Measurements from ENCODE around the gene F5.

F5 gene

GRCh38 chr1:169525391-169525790 lies 60.9 kb downstream of the F5 start:
- TF ChIP-seq, protein P1, sequence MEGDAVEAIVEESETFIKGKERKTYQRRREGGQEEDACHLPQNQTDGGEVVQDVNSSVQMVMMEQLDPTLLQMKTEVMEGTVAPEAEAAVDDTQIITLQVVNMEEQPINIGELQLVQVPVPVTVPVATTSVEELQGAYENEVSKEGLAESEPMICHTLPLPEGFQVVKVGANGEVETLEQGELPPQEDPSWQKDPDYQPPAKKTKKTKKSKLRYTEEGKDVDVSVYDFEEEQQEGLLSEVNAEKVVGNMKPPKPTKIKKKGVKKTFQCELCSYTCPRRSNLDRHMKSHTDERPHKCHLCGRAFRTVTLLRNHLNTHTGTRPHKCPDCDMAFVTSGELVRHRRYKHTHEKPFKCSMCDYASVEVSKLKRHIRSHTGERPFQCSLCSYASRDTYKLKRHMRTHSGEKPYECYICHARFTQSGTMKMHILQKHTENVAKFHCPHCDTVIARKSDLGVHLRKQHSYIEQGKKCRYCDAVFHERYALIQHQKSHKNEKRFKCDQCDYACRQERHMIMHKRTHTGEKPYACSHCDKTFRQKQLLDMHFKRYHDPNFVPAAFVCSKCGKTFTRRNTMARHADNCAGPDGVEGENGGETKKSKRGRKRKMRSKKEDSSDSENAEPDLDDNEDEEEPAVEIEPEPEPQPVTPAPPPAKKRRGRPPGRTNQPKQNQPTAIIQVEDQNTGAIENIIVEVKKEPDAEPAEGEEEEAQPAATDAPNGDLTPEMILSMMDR (IDR thresholded peaks at IDR 0.05; ENCODE audit: low read depth, low read length) = no peak
- DNase-seq (ENCODE audit: low read depth in 2 of 2) = no peak
- no peak overlapping the region for H3K4me3 ChIP-seq (replicated peaks in 1 of 2; ENCODE audit: low read depth in 2 of 2, low read length in 2 of 2)

DNA sequence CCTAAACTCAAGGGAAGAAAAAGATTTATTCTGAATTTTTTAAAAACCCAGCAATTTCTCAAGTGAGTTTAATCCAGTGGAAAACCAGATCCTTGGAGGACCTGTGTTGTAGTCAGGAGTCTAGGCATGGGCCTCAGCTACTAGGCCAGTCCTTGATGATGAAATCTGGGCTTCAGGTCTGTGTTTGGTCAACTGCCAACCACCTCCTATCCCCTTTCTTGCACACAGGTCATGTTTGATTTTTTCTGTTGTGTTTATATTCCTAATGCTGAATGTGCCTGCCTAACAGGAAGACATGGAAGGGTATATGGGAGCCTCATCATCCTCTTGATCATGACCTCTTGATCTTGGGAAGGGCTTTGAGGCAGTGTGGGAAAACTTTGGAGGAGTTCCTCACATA lies 62.4 kb downstream of the F5 start:
- no peak overlapping the region for H3K4me3 ChIP-seq (replicated peaks in 1 of 2; ENCODE audit: low read depth in 2 of 2, low read length in 2 of 2)
- TF ChIP-seq, protein P1 (IDR thresholded peaks at IDR 0.05; ENCODE audit: low read depth, low read length) = no peak
- no peak for DNase-seq (ENCODE audit: low read depth in 2 of 2)

DNA sequence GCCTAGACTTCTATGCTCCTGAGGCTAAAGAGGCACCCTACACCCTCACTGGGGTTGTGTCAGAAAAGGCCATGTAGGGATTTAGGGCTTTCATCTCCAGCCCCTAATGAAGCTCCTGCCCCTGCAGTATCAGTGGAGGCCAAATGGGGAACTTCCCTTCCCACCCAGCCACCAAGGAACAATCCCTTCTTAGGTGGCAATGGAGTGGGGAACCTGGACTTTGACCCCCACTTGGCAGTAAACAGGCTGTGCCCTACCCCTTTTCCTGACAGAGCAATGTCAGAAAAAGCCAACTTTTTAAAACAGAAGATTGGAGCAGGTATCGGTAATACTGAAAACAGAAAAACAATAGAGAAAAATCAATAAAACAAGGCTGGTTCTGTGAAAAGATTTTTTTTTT lies 65.1 kb downstream of the F5 start:
- H3K4me3 ChIP-seq (replicated peaks in 1 of 2; ENCODE audit: low read depth in 2 of 2, low read length in 2 of 2) = no peak overlapping the region
- no peak for DNase-seq (ENCODE audit: low read depth in 2 of 2)
- TF ChIP-seq, protein P1 (IDR thresholded peaks at IDR 0.05; ENCODE audit: low read depth, low read length) = no peak

DNA sequence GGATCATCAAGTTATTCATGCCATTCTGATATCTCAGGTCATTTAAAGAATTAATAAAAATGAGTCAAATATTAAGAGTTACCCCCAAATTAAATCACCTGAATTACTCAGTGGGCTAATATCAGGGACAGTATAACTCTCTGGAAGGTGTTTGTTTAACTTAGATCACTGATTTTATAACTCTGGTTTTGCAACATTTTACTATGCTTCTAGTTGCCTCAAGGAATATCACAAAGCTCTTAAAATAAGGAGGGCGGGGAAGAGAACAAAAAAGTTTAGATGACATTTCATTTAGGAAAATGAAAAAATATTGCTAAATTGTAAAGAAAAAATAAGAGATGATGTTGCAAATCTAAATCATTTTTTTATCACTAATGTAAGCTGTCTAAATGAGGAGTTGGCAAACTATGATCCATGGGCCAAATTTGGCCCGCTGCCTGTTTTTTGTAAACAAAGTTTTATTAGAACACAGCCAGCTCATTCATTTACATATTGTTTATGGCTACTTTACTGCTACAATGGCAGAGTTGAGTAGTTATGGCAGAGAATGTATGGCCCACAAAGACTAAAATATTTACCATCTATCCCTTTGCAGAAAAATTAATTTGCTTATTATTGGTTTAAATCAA lies 68.6 kb downstream of the F5 start:
- no peak overlapping the region for H3K4me3 ChIP-seq (replicated peaks in 1 of 2; ENCODE audit: low read depth in 2 of 2, low read length in 2 of 2)
- DNase-seq (ENCODE audit: low read depth in 2 of 2) = no peak
- TF ChIP-seq, protein P1 (IDR thresholded peaks at IDR 0.05; ENCODE audit: low read depth, low read length) = no peak

DNA sequence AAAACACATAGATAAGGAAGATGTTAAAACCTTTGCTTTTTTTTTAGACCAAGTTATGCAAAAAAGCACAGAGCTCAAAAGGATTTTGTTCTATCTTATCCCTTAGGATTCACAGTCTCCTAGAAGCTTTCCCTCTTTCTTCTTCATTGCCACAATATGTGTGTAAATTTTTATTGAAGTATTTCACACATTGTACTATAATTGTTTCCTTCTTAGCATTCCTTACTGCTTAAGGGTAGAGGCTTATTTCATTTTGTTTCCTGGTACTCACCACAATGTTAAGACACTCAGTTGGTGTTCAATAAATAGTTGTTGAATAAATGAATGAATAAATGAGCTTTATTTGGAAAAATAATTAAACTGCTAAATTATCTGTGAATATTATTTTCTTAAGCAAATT lies 70.6 kb downstream of the F5 start:
- no peak for DNase-seq (ENCODE audit: low read depth in 2 of 2)
- TF ChIP-seq, protein P1 (IDR thresholded peaks at IDR 0.05; ENCODE audit: low read depth, low read length) = no peak
- H3K4me3 ChIP-seq (replicated peaks in 1 of 2; ENCODE audit: low read depth in 2 of 2, low read length in 2 of 2) = no peak overlapping the region

DNA sequence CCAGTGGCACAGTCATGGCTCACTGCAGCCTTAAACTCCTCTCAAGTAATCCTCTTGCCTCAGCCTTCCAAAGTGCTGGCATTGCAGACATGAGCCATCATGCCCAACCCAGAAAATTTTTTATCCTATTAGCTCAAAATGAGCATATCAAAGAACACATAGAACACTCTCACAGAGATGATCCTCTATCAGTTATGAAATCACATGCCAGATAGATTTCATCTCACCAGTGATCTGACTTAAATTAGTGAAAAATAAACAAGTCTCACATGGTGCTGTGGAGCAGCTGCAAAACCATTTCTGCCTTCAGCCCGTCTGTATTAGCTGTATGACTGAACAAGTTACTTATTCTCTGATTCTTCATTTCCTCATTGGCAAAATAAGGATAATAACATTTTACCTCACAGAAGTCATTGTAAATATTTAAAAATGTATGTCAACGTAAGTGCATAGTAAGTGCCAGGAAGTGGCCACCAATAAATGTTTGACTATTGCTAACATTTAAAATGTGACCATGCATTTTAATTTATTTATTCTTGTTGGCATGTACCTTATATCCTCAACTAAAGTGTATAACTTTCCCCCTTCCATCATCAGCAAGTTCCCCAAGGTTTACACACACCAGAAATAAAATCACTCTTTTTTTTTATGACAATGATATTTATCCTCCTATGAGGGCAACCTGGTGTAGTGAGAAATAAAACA lies 71.6 kb downstream of the F5 start:
- no peak for DNase-seq (ENCODE audit: low read depth in 2 of 2)
- TF ChIP-seq, protein P1 (IDR thresholded peaks at IDR 0.05; ENCODE audit: low read depth, low read length) = no peak
- no peak overlapping the region for H3K4me3 ChIP-seq (replicated peaks in 1 of 2; ENCODE audit: low read depth in 2 of 2, low read length in 2 of 2)
